ENCODE results near the gene TRPV4.

TRPV4 gene

DNA sequence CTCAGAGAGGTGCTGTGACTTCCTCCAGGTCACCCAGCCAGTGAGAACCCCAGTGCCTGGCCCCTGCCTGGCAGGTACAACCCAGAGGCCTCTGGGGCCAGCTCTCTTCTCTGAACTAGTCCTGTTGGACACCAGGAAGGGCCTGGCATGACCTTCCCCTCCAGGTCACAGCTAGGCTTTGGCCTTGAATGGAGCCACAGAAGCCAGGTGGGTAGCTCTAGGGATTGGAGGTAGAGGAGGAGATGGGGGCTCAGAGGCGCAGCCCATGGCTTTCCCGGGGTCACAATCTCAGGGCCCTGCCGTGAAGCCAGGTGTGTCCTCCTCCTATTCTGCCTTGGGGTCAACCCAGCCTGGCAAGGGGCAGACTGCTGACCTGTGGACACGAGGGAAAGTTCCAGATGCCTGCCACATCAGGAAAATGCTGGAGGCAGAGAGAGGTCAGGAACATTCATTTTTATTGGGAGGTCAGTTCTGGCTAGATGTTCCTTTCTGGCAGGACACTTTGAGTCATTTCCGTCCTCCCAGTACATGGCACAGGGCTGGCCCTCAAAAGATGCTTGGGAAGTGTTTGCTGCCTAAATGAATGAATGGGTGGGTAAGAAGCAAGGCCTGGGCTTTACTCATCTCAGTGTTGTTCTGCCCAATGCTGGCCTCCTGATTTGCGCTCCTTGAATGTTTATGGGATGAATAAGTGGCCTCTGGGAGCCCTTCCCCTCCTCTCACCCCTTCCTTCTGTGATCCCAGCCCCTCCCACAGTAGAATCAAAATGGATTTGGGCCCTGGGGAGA, 94.1 kb downstream of the TRPV4 start:
- DNase-seq, result no peak

DNA sequence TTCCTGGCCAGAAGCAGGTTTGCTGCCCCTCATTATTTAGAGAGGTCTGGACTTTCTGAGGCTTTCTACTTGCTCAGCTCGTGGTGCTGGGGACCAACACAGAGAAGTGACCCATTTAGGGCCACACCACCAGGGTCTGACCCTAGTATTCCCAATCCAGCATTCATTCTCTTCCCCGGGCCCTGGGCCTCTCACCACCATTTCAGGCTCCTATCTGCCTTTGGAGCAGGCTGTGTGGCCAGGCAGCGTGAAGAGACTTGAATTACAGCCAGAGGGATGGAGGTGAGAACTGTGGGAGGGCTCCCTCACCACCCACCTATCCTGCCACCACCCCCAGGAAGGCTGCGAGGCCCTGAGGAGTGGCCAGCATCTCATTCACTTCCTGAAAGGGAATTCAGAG, 95.0 kb downstream of the TRPV4 start:
- no peak for DNase-seq

DNA sequence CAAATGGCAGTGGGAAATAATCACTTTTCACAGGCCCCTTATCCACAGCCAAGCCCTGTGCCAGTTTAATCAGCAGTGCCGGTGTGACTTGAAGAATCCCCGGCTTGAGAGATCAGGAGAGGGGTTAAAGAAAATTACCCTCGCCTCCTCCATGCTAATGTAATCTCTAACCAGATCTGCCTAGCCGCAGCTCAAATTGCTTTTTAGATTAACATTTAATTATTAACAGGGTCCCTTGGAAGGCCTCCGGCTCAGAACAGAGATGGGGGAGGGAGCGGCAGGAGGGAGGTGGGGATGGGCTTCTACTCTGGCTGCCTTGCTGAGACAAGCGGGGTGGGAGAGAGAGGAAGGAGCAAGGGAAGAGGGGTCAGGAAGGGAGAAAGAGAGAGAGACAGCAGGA, 95.6 kb downstream of the TRPV4 start:
- no peak for DNase-seq

DNA sequence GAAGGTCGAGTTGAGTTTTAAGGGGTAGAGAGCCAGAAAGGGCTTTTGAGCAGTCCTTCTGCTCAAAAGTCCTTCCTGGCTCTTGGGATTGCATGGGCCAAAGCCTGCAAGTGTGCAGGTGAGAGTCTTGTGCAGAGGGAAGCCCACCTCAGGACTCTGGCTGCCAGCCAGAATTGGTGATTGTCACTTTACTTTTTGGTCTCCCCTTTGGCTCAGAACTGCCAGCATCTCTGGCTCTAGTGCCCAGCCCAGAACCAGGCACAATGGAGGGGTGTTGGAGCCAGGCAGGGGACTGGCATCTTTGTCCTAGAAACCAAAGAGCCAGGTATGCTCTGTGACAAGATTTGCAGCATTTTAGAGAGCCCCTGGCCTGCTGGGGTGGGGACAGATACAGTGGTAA, 96.1 kb downstream of the TRPV4 start:
- no peak for DNase-seq

DNA sequence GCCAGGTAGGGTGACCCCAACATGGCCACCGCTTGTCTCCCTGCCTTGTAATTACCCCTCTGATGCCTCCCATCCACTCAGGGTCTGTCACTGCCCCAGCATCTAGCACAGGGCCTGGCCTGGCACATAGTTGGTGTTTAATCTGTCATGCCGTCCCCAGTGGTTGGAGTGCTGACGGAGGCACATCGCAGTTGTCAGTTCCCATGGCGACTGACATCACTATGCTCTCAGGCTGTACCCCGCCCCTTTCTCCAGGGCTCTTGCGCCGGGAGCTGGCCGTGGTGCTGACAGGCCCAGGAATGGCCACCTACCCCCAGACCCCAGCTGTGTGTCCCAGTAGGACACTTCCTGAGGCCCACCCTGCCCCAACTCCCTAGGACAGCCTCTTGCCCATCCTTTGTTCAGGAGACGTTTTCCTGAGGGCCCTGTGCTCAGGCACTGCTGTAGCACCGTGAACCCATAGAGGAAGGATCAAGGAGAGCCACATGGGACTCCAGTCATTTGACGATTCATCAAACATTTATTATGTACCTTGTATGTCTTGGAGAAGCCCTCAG, 96.6 kb downstream of the TRPV4 start:
- DNase-seq, result no peak

DNA sequence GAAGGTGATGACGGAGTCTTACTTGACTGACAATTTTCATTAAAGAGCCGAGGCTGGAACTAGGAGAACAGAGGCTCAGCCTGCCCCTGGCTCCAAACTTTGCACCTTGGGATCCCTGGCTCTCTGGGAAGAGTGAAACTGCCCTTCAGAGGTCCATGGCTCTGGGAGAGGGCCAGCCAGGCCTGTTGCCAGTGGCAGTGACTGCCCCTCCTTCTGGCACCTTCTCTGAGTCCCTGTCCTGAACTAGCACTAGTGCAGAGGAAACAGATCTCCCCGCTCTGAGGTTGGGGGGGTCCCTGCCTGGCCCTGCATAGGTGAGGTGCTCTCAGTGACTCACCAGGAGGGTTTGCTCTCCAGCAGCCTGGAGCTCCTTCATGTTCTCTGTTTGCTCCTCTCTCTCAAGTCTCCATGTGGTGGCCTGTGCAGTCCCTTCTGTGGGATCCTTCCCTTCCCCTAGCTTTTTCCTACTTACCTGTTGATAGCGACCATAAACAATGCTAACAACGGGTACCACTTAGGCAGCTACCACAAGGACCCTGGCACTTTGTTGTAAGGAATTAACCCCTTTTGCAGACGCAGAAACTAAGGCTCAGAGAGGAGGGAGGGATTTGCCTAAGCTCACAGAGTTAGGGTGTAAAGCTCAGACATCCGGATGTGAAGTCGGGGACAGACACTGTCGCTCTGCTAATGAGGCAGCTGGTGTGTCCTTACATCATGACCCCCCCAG, 97.2 kb downstream of the TRPV4 start:
- DNase-seq, result no peak

DNA sequence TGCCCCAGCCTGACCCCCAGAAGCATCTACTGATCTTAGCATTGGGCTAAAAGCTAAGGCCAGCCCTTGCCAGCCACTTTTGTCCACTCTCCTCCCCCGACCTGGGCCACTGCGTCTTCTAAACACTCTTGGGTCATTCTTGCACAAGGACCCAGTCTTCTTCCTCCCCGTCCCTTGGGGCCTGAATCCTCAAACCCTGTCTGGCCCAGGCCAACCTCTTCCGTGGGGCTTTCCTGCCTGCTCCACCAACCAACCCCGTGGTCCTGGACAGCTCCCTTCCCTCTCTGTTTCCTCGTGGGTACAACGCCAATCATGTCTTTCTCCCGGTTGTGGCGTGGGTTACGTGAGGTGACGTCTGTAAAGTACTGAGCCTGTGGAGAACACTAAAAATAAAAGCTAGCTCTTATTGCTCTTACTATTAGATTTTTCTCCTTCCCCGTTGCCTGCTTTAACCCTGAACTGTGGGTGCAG, 98.1 kb downstream of the TRPV4 start:
- DNase-seq, result no peak

DNA sequence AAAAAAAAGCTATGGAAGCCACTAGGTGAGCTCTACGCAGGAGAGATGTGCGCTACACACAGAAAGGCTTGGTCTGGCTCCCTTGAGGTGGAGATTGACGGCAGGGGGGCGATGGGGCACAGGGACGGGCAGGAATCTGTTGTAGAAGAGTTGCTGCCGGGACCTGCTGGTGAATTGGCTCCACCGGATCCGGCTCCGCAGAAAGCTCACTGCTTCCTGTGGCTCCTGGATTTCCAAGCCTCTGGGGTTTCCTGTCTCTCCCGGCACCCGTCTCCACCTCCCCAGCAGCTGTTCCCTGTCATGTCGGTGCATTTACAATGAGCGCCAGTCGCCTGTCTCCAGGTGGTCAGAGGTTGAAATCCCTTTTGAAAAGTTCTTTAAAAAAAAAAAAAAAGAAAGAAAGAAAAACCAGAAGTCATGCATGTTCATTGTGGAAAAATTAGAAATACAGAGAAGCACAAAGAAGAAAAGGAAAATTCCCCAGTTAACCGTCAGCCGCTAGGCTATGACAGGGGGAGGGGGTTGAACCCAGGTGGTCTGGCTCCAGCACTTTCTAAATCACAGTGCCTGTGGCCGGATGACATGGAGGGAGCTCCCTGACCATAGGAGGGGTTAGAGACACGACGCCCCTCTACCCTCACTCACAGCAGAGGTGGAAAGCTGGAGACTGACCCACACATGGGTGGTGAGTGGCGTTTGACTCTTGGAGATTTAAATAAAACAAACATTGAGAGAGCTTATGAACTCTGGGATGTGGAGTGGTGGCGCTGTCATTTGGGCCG, 98.8 kb downstream of the TRPV4 start:
- no peak for DNase-seq
